ENCODE results near the gene GRSF1. TPM values are rescaled to one million over a fixed set of nuclear protein-coding genes. Genes with fewer than 3 reads are reported as not detected.

GRSF1 gene
- total and polyA plus RNA-seq, 2 of the 13 experiments (the other 11 are each of a cell fraction or from before 2014, with no cell fraction given) = 66.5 to 103 TPM

- TF ChIP-seq ZNF629 (CRISPR knock-in tag; conservative IDR thresholded peaks at IDR 0.05) (peak; percentile 80), KDM1A (CRISPR knock-in tag; IDR thresholded peaks at IDR 0.05) (peak; percentile 45; the same call in 1 of the 2 replicates), ZNF350 (CRISPR knock-in tag; IDR thresholded peaks at IDR 0.05; ENCODE audit: borderline replicate concordance, low read depth) (0 out of 2 replicates have a peak, but pooled peaks have one; percentile 51), ZSCAN31 (CRISPR knock-in tag; IDR thresholded peaks at IDR 0.05; ENCODE audit: low read depth) (0 out of 2 replicates have a peak, but pooled peaks have one; percentile 0)
Observed at GRCh38 chr4:70840137-70840536, 447 bp upstream of the GRSF1 start (continued).

GRCh38 chr4:70838666-70839588 lies 763 bp downstream of the GRSF1 start:
- ChIA-PET CTCF (ENCODE audit: low intra/inter-chr PET ratio, low total read pairs) (no interaction called here), POLR2A (interaction anchor here (0.7 to 1.8 kb wide), 8 partner anchors 10 to 154 kb away, joined by 3 to 9 read pairs (median 4); partner anchors contain the start of genes DCK and MOB1B)
- H3K27me3 ChIP-seq (ENCODE audit: control insufficient read depth in 1 of 2, insufficient read depth in 2 of 2, low read length in 2 of 2) = no peaks in the 10 kb centered on the region
- no peak overlapping the region for H2AFZ ChIP-seq (ENCODE audit: low read length)
- H3K36me3 ChIP-seq (replicated peaks in 1 of 2; ENCODE audit: control insufficient read depth in 1 of 2, insufficient read depth in 2 of 2, low read length in 2 of 2) = peaks cover 2 to 11% of the 10 kb centered on the region in 2 experiments; a peak in 4 of 5 replicates
- in situ Hi-C loops (cut with HindIII; ENCODE audit: extremely low pct_ligation_motif_present, low pct_unique_long_range_greater_than_20kb) (no loop called here), intact Hi-C loops (cut with micrococcal nuclease; ENCODE audit: unreplicated experiment) (loop anchor here (5.0 kb wide), 3 partner anchors 63 to 153 kb away; partner anchors contain the start of genes DCK and MOB1B)
- peak overlapping the region; percentile 75 for H3K27ac ChIP-seq (ENCODE audit: extremely low read length, insufficient read depth, low read length)
- DNase-seq (ENCODE audit: low spot score) (peak; percentile 34), FAIRE-seq (no peak), ATAC-seq (peak; percentile 74)
- peak overlapping the region; percentile 89 for H3K9ac ChIP-seq (ENCODE audit: insufficient read depth, low read depth, low read length)
- no peaks in the 10 kb centered on the region for H3K9me3 ChIP-seq (ENCODE audit: low read length)
- BruUV-seq (replicated peaks) = no TSS peak
- WGBS (ENCODE audit: low lambda C conversion rate) = under 1% methylated on average over 18 of the region's 80 CpGs
- peaks cover 25% of the 10 kb centered on the region for H4K20me1 ChIP-seq (ENCODE audit: insufficient read depth, low read length)
- peak overlapping the region; percentile 82 for H3K4me2 ChIP-seq (ENCODE audit: low read depth, low read length)
- peaks cover 35% of the 10 kb centered on the region for H3K79me2 ChIP-seq (ENCODE audit: insufficient read depth, low read length)
- peak overlapping the region; percentile 88 to 91 (median 90) for H3K4me3 ChIP-seq (replicated peaks in 1 of 3; ENCODE audit: insufficient read depth in 1 of 3, low read depth in 2 of 3, low read length in 3 of 3)
- H3K4me1 ChIP-seq (ENCODE audit: insufficient read depth, low read length) = peaks cover 31% of the 10 kb centered on the region
- TF ChIP-seq FIP1L1 (IDR thresholded peaks at IDR 0.05; ENCODE audit: borderline replicate concordance, insufficient read depth, low read depth, low read length) (no peak), ZNF546 (CRISPR knock-in tag; conservative IDR thresholded peaks at IDR 0.05) (no peak), GMEB1 (CRISPR knock-in tag; IDR thresholded peaks at IDR 0.05; ENCODE audit: borderline replicate concordance) (no peak), HCFC1 (IDR thresholded peaks at IDR 0.05; ENCODE audit: low read depth, low read length) (no peak), ZNF251 (CRISPR knock-in tag; IDR thresholded peaks at IDR 0.05) (no peak), ZBTB14 (CRISPR knock-in tag; IDR thresholded peaks at IDR 0.05) (peak; percentile 88), EHMT2 (IDR thresholded peaks at IDR 0.05; ENCODE audit: borderline replicate concordance, low read depth, low read length) (no peak), RARA (CRISPR knock-in tag; IDR thresholded peaks at IDR 0.05) (no peak; the same call in 1 of the 2 replicates), NR2F6 (IDR thresholded peaks at IDR 0.05) (no peak), NR2F6 (CRISPR knock-in tag; IDR thresholded peaks at IDR 0.05) (0 out of 2 replicates have a peak, but pooled peaks have one; percentile 13), ZNF557 (CRISPR knock-in tag; IDR thresholded peaks at IDR 0.05) (no peak), RXRB (CRISPR knock-in tag; IDR thresholded peaks at IDR 0.05; ENCODE audit: borderline replicate concordance) (no peak), MBD4 (IDR thresholded peaks at IDR 0.05; ENCODE audit: borderline replicate concordance, low read length) (no peak), ZBTB7A (CRISPR knock-in tag; IDR thresholded peaks at IDR 0.05) (no peak)
